GM23248 (cell line): ENCODE data around the gene TRPM2. TPM values are rescaled to one million over a fixed set of nuclear protein-coding genes. Genes with fewer than 3 reads are reported as not detected.

Experiments
- DNase-seq: peaks from one replicate; pipeline ENCODE4 v3.0.0-alpha.2; 2015
- H2AFZ ChIP-seq: fragments of 200-600 bp; sonication (generic); 2 replicates; pipeline ENCODE4 v1.6.1; 2016; ENCODE audit warnings: antibody characterized with exemption
- H3F3A ChIP-seq: fragments of 200-600 bp; sonication (generic); 2 replicates; pipeline ENCODE4 v1.6.1; 2016; ENCODE audit warnings: mild to moderate bottlenecking, antibody characterized with exemption, mixed run types; ENCODE audit not compliant: insufficient read depth
- H3K27ac ChIP-seq: fragments of 200-600 bp; sonication (generic); 2 replicates; pipeline ENCODE4 v1.5.1; 2016; ENCODE audit warnings: mild to moderate bottlenecking
- H3K27me3 ChIP-seq: fragments of 200-600 bp; sonication (generic); replicated peaks from 2 replicates; pipeline ENCODE4 v1.6.1; 2016; ENCODE audit warnings: mild to moderate bottlenecking; ENCODE audit not compliant: insufficient read depth
- H3K36me3 ChIP-seq: fragments of 200-600 bp; sonication (generic); 2 replicates; pipeline ENCODE4 v1.6.1; 2016; ENCODE audit warnings: low read depth, mild to moderate bottlenecking
- H3K4me1 ChIP-seq: fragments of 200-600 bp; sonication (generic); 2 replicates; pipeline ENCODE4 v1.6.1; 2016; ENCODE audit warnings: mild to moderate bottlenecking; ENCODE audit not compliant: insufficient read depth
- H3K4me2 ChIP-seq: fragments of 200-600 bp; sonication (generic); one replicate; pipeline ENCODE4 v1.6.1; 2016; ENCODE audit warnings: mild to moderate bottlenecking; ENCODE audit not compliant: unreplicated experiment
- H3K4me3 ChIP-seq: fragments of 200-600 bp; sonication (generic); 2 replicates; pipeline ENCODE4 v1.5.1; 2016; ENCODE audit warnings: mild to moderate bottlenecking
- H3K79me2 ChIP-seq: fragments of 200-600 bp; sonication (generic); 2 replicates; pipeline ENCODE4 v1.6.1; 2016; ENCODE audit warnings: mild to moderate bottlenecking; ENCODE audit not compliant: insufficient read depth
- H3K9ac ChIP-seq: fragments of 200-600 bp; sonication (generic); 2 replicates; pipeline ENCODE4 v1.6.1; 2016; ENCODE audit warnings: mild to moderate bottlenecking
- H3K9me2 ChIP-seq: fragments of 200-600 bp; sonication (generic); 2 replicates; pipeline ENCODE4 v1.6.1; 2016; ENCODE audit warnings: mixed run types, mild to moderate bottlenecking, moderate library complexity; ENCODE audit not compliant: insufficient read depth
- H3K9me3 ChIP-seq: fragments of 200-600 bp; sonication (generic); one replicate; pipeline ENCODE4 v1.6.1; 2017; ENCODE audit warnings: low read depth
- H4K20me1 ChIP-seq: fragments of 200-600 bp; sonication (generic); 2 replicates; pipeline ENCODE4 v1.6.0; 2016; ENCODE audit not compliant: insufficient read depth
- EZH2 ChIP-seq: fragments of 200-600 bp; sonication (generic); IDR thresholded peaks from 2 replicates; pipeline ENCODE4 v1.6.1; 2018; ENCODE audit warnings: antibody characterized with exemption, mild to moderate bottlenecking; ENCODE audit not compliant: insufficient read depth, poor library complexity, severe bottlenecking
- EZH2phosphoT487 ChIP-seq: fragments of 200-600 bp; sonication (generic); IDR thresholded peaks from 2 replicates; pipeline ENCODE4 v1.6.1; 2018; ENCODE audit warnings: antibody characterized with exemption, moderate library complexity, mild to moderate bottlenecking, low read depth; ENCODE audit not compliant: insufficient read depth
- WGBS, 2 experiments: methylation state at CpG; one replicate each; pipeline ENCODE4 v1.1.6; 2015 to 2017; ENCODE audit warnings: low lambda C conversion rate in 2 of 2, low coverage in 1 of 2; ENCODE audit errors: missing lambda C conversion rate in 2 of 2; 5-methylcytosine and 5-hydroxymethylcytosine counted together
- in situ Hi-C: fragments of 300-500 bp; cut with MboI; formaldehyde crosslinking; loops from 2 replicates; pipeline ENCODE4 v1.15.0; 2020
- polyA plus RNA-seq: library from polyadenylated mRNA; unstranded; fragments of >200 nt; fragmentation: Nextera tagmentation; extraction: Ambion mirVana; gene quantifications from 2 replicates; pipeline ENCODE4 v1.2.1, GENCODE V29; 2016
- total RNA-seq: library from RNA; depleted of rRNA; stranded (reverse); fragments of >200 nt; shearing (Covaris generic); gene quantifications from 2 replicates; pipeline ENCODE4 v1.2.3, GENCODE V29; 2014

Gene TRPM2
- total and polyA plus RNA-seq, 2 experiments from 2014 or later: 0.22 TPM; not detected in 1

DNA sequence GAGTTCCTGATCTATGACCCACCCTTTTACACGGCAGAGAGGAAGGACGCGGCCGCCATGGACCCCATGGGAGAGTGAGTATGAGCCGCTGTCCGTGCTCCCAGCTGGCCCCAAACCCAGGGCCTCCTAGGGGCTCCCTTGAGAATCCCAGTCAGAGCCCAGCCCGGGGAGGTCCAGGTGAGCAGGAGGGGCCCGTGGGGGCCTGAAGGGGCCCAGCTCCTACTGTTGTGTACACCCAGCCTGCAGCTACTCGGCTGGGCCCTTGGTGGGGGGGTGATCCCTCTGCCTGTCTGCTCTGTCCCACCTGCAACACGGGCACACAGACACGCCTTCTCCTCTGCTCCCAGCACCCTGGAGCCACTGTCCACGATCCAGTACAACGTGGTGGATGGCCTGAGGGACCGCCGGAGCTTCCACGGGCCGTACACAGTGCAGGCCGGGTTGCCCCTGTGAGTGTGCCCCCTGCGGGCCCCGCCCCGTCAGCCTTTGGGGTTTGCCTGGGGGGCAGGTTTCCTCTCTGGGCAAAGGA, 73.3 kb downstream of the TRPM2 start:
- Histone ChIP-seq H3K9me3 (no peaks in the 10 kb centered on the region), H3K4me1 (no peaks in the 10 kb centered on the region), H3K79me2 (no peaks in the 10 kb centered on the region), H2AFZ (no peak overlapping the region), H3K9ac (no peak overlapping the region), H3K36me3 (no peaks in the 10 kb centered on the region), H3F3A (no peaks in the 10 kb centered on the region), H3K4me3 (no peak overlapping the region), H3K4me2 (no peak overlapping the region), H3K9me2 (no peaks in the 10 kb centered on the region), H4K20me1 (no peaks in the 10 kb centered on the region), H3K27ac (no peak overlapping the region), H3K27me3 (no peaks in the 10 kb centered on the region)
- in situ Hi-C loops: no loop called here
- WGBS, 2 experiments: 61 to 64% methylated on average over 21 of the region's 21 CpGs
- DNase-seq: no peak
- TF ChIP-seq EZH2phosphoT487 (no peak), EZH2 (no peak)

DNA sequence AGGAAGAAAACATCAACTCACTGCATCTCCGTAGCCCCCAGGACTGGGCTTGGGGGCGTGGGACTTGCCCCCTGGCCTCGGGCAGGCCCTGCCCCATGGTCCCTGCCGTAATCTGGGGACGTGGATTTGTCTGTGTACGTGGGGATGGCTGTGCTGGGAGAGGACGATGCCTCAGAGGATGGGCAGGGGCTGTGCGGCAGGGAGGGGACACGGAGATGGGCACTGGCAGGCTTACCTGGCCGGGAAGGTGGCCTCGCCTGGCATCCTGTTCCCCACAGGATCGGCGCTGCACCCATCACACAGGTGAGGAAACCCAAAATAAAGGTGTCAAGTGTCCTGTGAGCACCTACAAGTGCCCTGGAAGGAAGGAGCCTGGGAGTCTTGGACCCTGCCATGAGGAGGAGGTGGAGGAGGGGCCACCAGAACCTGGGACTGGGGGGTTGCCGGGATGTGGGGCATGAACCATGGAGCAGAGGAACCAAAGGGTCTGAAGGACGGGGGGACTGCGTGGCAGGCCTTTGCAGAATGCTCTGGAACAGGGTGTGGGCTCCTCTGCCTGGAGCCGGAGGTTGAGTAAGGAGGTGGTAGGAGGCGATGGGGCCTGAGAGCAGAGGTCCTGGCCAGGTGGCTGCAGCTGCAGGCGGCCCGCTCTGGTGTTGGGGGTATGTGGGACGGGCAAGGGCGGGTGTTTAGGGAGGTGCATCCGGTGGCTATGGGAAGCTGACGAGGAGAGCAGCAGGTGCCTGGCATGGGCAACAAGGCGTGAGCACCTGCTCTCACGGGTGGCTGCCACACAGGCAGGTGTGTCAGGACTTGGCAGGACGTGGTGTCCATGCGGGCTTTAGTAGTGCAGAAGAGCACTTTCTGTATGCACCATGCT, 74.1 kb downstream of the TRPM2 start:
- WGBS, 2 experiments: 79 to 80% methylated on average over 28 of the region's 28 CpGs
- Histone ChIP-seq H3K36me3 (no peaks in the 10 kb centered on the region), H3K4me1 (no peaks in the 10 kb centered on the region), H3K9ac (no peak overlapping the region), H2AFZ (no peak overlapping the region), H4K20me1 (no peaks in the 10 kb centered on the region), H3K27me3 (no peaks in the 10 kb centered on the region), H3K79me2 (no peaks in the 10 kb centered on the region), H3K9me2 (no peaks in the 10 kb centered on the region), H3K27ac (no peak overlapping the region), H3F3A (no peaks in the 10 kb centered on the region), H3K4me2 (no peak overlapping the region), H3K4me3 (no peak overlapping the region), H3K9me3 (no peaks in the 10 kb centered on the region)
- DNase-seq: no peak
- in situ Hi-C loops: no loop called here
- TF ChIP-seq EZH2 (no peak), EZH2phosphoT487 (no peak)

DNA sequence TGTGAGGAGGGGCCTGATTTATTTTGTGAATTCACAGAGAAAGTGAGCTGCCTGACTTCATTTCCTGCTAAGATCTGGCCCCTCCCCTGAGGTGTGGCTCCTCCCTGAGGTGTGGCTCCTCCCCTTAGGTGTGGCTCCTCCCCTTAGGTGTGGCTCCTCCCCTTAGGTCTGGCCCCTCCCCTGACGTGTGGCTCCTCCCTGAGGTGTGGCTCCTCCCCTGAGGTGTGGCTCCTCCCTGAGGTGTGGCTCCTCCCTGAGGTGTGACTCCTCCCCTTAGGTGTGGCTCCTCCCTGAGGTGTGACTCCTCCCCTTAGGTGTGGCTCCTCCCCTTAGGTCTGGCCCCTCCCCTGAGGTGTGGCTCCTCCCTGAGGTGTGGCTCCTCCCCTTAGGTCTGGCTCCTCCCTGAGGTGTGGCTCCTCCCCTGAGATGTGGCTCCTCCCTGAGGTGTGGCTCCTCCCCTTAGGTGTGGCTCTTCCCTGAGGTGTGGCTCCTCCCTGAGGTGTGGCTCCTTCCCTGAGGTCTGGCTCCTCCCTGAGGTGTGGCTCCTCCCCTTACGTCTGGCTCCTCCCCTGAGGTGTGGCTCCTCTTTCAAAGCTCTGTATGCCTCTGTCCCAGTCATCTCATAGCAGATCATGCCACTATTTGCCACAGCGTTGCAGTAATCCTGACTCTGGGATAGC, 75.0 kb downstream of the TRPM2 start:
- in situ Hi-C loops: no loop called here
- TF ChIP-seq EZH2 (no peak), EZH2phosphoT487 (no peak)
- peak; percentile 38 for DNase-seq
- Histone ChIP-seq H2AFZ (no peak overlapping the region), H3K9me2 (no peaks in the 10 kb centered on the region), H3K4me1 (no peaks in the 10 kb centered on the region), H3K79me2 (no peaks in the 10 kb centered on the region), H3K36me3 (no peaks in the 10 kb centered on the region), H3K9me3 (no peaks in the 10 kb centered on the region), H3K27ac (no peak overlapping the region), H3K9ac (no peak overlapping the region), H4K20me1 (no peaks in the 10 kb centered on the region), H3K4me3 (no peak overlapping the region), H3K4me2 (no peak overlapping the region), H3K27me3 (no peaks in the 10 kb centered on the region), H3F3A (no peaks in the 10 kb centered on the region)
- WGBS, 2 experiments: 37 to 42% methylated on average over 3 of the region's 3 CpGs

DNA sequence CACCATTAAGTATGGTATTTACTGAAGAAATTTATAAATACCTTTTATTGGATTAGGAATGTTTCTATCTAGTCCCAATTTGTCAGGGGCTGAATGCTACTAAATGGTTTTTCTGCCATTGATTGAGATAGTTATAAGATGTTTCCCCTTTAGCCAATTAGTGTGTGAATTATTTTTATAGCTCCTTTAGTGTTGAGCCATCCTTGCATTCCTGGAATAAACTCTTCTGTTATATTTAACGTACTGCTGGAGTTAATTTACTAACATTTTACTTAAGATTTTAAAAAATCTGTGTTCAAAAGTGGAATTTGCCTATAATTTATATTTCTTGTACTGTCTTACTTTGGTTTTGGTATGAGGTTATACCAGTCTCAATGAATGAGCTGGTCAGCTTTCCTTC, 76.5 kb downstream of the TRPM2 start:
- no peak overlapping the region for H3K27ac ChIP-seq
- WGBS, 2 experiments: 14 to 16% methylated on average over 1 of the region's 1 CpG
- no peaks in the 10 kb centered on the region for H3K79me2 ChIP-seq
- H3K9ac ChIP-seq: no peak overlapping the region
- no peaks in the 10 kb centered on the region for H3K9me2 ChIP-seq
- H3K27me3 ChIP-seq: no peaks in the 10 kb centered on the region
- H3K4me1 ChIP-seq: no peaks in the 10 kb centered on the region
- no peaks in the 10 kb centered on the region for H3F3A ChIP-seq
- in situ Hi-C loops: no loop called here
- H3K4me3 ChIP-seq: no peak overlapping the region
- no peak overlapping the region for H3K4me2 ChIP-seq
- no peaks in the 10 kb centered on the region for H4K20me1 ChIP-seq
- peak; percentile 11 for DNase-seq
- H3K36me3 ChIP-seq: no peaks in the 10 kb centered on the region
- no peaks in the 10 kb centered on the region for H3K9me3 ChIP-seq
- H2AFZ ChIP-seq: no peak overlapping the region
- TF ChIP-seq EZH2 (no peak), EZH2phosphoT487 (no peak)
